Ecto neural progenitor cell (in vitro differentiated cells): Measurements from ENCODE around the gene FAM72C.
"Not testable (repeated sequence)": the region's sequence is repeated elsewhere in the genome, so short reads cannot be mapped to it uniquely, and the experiment has no call there.

Experiments
- DNase-seq: peaks from one replicate; pipeline ENCODE4 v3.0.0-alpha.2; 2018; ENCODE audit warnings: low spot score

FAM72C gene

GRCh38 chr1:143984721-143985473, 13.1 kb upstream of the FAM72C start:
- DNase-seq: not testable (repeated sequence)

- DNase-seq: not testable (repeated sequence)
These were observed 2.6 kb upstream of the FAM72C start for GRCh38 chr1:143974416-143974815.

GRCh38 chr1:143973876-143974414, 2.2 kb upstream of the FAM72C start:
- not testable (repeated sequence) for DNase-seq

- DNase-seq: not testable (repeated sequence)
These were observed 1.1 kb upstream of the FAM72C start for GRCh38 chr1:143972753-143973326.

- DNase-seq: not testable (repeated sequence)
These were observed 5.9 kb downstream of the FAM72C start for GRCh38 chr1:143965860-143966259.

- not testable (repeated sequence) for DNase-seq
These were observed 7.5 kb downstream of the FAM72C start for GRCh38 chr1:143964294-143964693.

- not testable (repeated sequence) for DNase-seq
These were observed 15.9 kb downstream of the FAM72C start for GRCh38 chr1:143955930-143956329.

- not testable (repeated sequence) for DNase-seq
These were observed 18.9 kb downstream of the FAM72C start for GRCh38 chr1:143952913-143953312.

GRCh38 chr1:143951485-143952391, 20.0 kb downstream of the FAM72C start:
- not testable (repeated sequence) for DNase-seq

- DNase-seq: not testable (repeated sequence)
These were observed 24.0 kb downstream of the FAM72C start for GRCh38 chr1:143947749-143948148.

- not testable (repeated sequence) for DNase-seq
These were observed 26.5 kb downstream of the FAM72C start for GRCh38 chr1:143945253-143945652.

- DNase-seq: not testable (repeated sequence)
These were observed 27.1 kb downstream of the FAM72C start for GRCh38 chr1:143944576-143945240.

GRCh38 chr1:143943319-143943978, 28.3 kb downstream of the FAM72C start:
- not testable (repeated sequence) for DNase-seq

GRCh38 chr1:143942238-143942860, 29.4 kb downstream of the FAM72C start:
- DNase-seq: not testable (repeated sequence)

GRCh38 chr1:143939666-143940065, 32.1 kb downstream of the FAM72C start:
- not testable (repeated sequence) for DNase-seq

- DNase-seq: not testable (repeated sequence)
These were observed 32.9 kb downstream of the FAM72C start for GRCh38 chr1:143938922-143939321.

- DNase-seq: not testable (repeated sequence)
These were observed 35.2 kb downstream of the FAM72C start for GRCh38 chr1:143936457-143937115.

GRCh38 chr1:143919127-143919526, 52.7 kb downstream of the FAM72C start:
- not testable (repeated sequence) for DNase-seq

- DNase-seq: not testable (repeated sequence)
These were observed 53.2 kb downstream of the FAM72C start for GRCh38 chr1:143918552-143918951.

GRCh38 chr1:143913705-143914104, 58.1 kb downstream of the FAM72C start:
- not testable (repeated sequence) for DNase-seq
